HG03565 (cell line): ENCODE measurements around the gene PIAS2.
"Not testable (repeated sequence)": the region's sequence is repeated elsewhere in the genome, so short reads cannot be mapped to it uniquely, and the experiment has no call there.

ENCODE experiments used
- ATAC-seq: cut with Tn5 transposase; IDR thresholded peaks from one replicate; pipeline ENCODE4 v1.9.1; 2021; ENCODE audit warnings: mild to moderate bottlenecking, moderate library complexity; ENCODE audit not compliant: unreplicated experiment

PIAS2 gene, protein sequence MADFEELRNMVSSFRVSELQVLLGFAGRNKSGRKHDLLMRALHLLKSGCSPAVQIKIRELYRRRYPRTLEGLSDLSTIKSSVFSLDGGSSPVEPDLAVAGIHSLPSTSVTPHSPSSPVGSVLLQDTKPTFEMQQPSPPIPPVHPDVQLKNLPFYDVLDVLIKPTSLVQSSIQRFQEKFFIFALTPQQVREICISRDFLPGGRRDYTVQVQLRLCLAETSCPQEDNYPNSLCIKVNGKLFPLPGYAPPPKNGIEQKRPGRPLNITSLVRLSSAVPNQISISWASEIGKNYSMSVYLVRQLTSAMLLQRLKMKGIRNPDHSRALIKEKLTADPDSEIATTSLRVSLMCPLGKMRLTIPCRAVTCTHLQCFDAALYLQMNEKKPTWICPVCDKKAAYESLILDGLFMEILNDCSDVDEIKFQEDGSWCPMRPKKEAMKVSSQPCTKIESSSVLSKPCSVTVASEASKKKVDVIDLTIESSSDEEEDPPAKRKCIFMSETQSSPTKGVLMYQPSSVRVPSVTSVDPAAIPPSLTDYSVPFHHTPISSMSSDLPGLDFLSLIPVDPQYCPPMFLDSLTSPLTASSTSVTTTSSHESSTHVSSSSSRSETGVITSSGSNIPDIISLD

DNA sequence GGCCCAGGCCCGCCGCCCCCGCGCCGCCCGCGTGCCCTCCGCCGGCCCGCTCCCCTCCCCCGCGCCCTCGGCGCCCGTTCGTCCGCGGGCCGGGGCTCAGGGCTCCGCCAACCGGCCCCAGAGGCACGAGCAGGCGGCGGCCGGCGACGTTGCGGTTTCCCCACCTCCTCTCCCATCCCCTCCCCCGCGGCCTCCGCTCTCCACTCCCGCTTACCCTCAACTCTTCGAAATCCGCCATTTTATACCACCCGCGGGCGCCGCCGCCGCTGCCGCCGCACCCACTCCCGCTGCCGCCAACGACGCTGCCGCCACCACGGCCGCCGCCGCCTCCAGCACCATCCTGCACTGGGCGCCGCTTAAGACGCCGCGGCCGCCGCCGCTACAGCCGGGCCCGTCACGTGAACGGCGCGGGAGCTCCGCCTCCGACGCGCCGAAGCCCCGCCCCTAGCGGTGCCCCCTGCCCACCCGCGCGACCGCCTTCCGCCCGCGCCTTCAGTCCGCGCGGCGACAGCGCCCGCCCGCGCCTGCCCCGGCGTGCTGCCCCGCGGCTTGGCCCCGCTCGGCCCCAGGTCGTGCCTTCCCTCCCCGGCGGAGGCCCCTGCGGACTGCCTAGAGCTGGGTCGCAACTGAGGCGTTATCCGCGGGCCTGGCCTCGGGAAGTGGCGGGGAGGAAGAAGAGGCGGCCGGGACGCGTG is at the start of gene PIAS2, which contains the start of gene KATNAL2:
PIAS2 (minus strand) TSS at position 400 of the 695 bp plus-strand sequence; CDS start at position 238, 162 bp downstream.
KATNAL2 (plus strand) TSS at position 495 of the 695 bp plus-strand sequence. CDS start 29,271 bp downstream, outside the sequence.
- peak; percentile 69 for ATAC-seq

DNA sequence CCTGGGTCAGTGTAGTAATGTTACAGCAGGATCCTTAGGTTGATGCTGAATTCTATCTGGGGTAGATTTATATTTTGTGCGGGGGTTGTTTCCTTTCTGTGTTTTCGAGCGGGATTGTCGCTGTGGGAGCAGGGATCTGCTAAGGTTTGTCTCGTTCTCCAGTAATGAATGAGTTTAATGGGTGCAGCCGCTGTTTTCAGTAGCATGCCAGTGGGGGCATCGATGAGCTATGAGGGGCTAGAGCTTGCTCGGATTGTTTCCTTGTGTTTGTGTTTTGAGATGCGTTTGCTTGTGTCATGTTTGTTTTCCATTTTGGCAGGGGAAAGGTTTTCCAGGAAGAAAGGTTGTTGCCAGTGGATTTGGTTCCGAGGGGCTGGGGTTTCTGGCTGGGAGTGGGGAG is 49.0 kb upstream of the PIAS2 start:
- not testable (repeated sequence) for ATAC-seq

DNA sequence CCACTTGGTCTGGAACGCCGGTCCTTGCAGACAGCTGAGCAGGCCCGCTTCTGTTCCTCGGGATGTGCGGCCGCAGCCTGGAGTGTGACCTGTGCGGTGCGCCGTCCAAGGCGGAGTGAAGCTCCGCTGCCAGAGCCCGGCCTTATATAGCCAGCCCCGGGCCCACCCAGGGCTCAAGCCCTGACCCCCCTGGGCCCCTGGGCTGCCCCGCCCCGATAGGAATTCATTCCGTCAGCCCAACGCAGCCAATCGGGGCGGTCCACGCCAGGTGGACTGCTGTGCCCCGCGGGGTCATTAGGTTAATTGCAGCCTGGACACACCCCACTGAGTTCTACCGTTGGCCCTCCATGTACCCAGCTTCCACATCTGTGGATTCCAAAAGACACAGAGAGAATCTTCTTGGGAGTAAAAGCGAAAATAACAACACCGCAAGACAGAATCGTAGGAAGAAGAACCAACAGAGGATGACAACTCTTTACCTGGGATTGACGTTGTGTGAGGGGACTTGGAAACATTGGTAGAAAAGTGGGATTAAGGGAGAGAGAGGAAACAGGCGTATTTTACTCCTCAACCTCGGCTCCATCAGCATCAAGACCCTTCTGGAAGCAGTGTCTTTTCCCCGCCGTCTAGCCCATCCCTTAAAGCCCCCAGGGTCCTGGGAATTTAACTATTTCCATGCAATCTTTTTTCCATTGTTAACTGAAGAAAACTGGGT is 47.4 kb upstream of the PIAS2 start:
- not testable (repeated sequence) for ATAC-seq

DNA sequence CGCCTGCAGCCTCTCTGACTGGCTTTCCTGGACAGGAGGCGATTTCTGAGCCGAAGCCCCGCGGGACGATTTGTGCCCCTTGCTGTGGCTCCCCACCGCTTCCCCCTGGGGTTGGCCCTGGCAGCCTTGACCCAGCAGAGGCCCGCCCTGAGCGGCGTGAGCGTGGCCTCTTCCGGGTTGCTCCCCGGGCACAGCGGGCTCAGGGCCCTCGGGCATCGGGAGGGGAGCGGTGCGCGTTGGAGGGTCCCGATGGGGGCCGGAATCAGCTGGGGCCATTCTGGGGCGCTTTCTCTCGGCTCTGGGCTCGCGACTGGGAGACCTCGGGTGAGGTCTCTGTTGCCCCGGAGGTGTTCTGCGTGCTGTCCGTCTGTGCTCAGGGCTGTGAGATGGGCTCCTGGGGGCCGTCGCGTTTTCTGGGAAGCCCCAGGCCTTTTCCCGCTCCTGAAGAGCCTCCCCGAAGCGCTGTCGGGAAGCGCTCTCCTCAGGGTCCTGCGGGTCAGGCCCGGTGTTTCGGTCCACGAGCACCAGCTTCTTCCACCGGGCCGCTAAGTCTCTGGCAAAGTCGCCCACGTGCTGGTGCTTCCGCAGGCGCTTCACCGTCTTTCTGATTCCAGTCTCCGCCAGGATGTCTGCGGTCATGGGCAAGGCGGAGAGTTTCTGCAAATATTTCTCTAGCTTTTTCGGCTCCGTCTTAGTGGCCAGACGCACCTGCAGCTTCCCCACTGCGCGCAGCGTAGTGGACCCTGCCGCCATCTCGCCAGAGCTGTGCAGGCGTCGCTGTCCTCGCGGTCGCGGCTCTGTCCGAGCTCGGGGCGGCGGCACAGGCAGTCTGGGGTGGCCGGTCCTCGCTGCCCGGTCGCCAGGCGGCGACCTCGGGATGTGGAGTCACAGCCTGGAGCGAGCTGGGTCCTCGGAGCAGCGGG is 46.6 kb upstream of the PIAS2 start:
- not testable (repeated sequence) for ATAC-seq

DNA sequence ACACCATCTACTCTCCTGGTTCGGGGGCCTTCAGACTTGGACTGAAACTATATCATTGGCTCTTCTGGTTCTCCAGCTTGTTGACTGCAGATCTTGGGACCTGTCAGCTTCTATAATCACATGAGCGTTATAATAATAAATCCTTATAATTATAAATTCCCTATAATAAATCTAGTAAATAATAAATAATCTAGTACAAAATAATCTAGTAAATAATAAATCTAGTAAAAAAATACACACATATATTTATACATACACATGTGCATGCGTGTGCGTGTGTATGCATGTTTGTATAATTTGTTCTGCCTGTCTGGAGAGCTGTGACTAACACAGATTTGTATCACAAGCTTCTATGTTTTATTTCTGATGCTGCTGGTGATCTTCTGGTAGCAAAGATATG is 40.9 kb upstream of the PIAS2 start:
- no peak for ATAC-seq

DNA sequence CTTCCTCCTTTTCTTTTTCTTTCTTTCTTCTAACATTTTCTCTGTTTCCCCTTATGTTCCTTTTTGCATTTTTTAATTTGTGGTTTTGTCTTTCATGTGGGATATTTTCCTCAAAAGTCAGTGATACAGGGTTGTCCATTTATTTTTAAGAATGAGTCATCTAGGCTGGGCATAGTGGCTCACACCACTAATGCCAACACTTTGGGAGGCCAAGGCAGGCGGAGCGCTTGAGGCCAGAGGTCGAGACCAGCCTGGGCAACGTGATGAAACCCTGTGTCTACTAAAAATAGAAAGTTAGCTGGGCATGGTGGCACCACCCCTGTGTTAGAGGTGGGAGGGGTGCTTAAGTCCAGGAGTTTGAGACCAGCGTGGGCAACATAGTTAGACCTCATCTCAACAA is 35.9 kb upstream of the PIAS2 start:
- ATAC-seq = no peak

DNA sequence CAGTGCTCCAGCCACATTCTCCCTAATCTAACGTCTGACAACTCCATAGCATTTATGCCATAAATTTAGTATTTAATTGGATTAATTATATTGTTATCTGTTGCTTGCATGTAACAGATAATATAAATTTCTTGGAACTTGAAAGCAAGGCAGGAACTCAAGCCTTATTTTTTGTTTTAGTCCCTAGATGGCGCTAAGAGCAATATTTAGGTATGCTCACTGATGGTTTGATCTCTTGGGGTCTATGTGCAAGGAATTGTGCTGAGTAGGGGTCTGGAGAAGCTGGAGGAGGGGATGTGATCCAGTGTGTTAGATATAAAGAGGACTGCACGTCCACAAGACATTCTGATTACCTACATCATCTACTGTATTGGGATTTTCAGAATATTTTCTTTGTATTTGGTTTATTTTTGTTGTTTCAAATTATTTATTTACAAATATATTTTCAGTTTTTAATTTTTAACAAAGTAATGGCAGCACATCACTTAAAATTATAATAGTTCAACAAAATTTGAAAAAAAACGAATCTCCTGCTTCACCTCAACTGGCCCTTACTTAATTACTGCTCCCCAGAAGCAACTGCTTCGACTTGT is 32.9 kb upstream of the PIAS2 start:
- no peak for ATAC-seq

DNA sequence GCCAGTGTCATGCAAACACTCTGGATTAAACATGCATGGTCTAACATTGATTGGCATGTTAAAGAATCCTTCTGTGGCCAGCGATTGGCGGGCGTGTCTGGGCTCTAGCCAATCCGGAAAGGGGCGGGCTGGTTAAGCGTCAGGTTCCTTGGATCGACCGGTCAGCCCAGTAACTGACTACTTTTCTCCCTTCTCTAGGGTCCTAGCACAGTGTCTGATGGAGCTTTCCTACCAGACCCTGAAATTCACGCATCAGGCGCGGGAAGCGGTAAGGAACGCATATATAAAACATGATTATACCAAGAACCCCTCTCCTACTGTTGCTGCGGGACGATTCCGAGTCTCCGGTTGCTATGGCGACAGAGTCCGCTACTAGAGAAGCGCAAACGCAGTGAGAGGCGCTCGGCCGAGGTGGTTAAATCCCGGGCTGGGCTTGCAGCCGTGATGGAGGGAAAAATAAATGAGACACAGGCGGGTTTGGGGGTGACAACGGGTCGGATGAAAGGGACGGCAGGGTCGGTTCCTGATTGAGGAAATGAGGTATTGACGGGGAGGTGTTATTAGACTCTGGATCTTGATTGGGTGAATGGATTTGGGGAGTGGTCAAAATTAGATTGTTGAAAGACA is 29.5 kb upstream of the PIAS2 start:
- peak; percentile 88 for ATAC-seq

DNA sequence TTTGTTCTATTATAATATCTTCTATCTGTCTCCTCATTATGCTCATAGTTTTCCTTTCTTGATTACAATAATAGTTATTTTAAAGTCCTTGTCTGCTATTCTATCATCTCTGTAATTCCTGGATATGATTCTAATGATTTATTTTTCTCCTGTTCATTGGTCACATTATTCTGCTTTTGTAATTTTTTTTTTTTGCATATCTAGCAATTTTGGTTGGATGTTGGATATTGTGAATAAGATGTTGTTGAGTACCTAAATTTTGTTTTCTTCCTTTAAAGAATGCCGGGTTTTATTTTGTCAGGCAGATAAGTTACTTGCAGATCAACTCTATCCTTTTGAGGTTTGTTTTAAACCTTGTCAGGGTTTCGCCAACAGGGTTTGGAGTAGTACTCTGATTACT is 25.3 kb upstream of the PIAS2 start:
- no peak for ATAC-seq

DNA sequence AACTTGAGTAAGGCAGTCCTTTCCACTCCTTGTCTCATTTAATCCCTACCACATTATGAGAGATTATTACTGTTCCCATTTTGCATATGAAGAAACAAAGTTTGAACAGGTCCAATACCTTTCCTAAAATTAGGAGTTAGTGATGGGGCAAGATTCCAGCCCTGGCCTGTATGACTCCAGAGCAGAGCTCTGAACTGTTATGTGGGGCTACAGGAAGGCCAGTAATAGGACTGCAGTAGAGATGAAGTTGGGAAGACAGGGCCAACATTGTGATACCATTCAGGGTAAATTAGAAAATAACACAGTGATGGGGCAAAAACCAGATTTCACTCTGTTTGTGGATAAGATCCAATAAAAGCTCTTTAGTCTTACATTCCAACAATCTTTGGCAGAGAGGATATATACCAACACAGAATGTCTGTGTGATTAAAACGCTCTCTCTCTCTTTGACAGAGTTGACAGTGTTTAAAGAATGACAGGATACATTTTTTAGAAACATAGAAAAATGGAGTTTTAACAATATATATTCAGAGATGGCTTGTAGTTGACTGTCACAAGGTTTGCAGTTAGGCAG is 22.8 kb upstream of the PIAS2 start:
- no peak for ATAC-seq

DNA sequence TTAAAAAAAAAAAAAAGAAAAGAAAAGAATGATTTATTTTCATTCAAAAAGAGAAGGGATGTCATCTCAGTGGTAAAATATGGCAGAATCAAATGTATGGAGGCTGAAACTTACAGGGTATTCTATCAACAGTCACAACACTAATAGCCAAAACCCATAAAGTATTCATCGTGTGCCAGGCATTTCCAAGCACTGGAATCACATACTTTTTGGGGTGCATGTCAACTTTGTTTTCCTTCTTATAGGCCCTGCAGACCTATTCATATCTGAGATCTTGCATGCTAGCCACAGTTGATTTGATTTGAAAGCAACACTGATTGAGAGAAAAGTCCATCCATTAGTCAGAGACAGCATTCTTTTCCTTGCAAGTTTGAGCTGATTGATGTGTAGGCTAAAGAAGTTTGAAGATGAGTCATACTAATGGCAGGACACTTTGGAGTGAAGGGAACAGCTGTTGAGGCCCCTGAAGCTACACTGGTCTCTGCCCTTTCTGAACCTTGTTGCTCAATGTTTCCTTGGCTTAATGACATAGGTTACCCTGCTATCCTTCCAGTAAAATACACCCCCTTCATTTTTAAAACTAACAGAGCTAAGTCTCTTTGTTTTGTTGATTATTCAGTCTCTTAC is 22.1 kb upstream of the PIAS2 start:
- no peak for ATAC-seq

DNA sequence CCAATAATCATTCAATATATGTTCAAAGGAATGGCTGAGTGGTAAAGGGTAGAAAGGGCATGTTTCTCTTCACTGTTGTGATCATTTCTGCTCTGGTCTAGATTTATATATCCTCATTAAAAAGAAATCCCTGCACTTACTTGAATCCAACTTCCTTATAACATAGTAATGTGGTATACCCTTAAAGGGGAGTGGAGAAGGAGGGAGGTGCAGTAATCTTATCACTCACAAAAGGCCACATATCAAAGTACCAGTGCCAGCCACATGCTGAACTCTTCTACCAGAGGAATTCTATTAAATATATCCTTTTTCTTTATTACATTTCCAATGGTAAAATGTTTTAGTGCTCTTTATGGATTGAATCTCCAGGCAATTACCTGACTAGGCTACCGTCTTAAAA is 3.3 kb upstream of the PIAS2 start:
- ATAC-seq = no peak

DNA sequence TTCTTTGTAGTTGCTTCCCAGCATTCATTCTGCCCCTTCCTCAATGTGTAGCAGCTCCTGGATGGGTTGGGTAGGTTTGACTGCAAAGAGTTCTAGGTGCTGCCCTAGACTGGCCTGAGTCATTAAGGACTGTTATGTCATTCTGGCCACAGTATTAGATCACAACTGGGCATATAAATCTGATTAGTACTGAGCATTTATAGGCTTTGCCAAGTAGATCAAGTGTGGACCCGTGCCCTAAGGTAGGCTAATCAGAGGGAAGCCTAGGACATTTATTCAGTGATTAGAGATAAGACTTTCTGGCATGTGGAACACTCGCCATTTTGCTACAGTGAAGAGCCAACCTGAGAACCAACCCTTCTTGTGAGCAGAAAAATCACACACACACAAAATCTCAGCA is 2.8 kb upstream of the PIAS2 start:
- ATAC-seq = no peak

DNA sequence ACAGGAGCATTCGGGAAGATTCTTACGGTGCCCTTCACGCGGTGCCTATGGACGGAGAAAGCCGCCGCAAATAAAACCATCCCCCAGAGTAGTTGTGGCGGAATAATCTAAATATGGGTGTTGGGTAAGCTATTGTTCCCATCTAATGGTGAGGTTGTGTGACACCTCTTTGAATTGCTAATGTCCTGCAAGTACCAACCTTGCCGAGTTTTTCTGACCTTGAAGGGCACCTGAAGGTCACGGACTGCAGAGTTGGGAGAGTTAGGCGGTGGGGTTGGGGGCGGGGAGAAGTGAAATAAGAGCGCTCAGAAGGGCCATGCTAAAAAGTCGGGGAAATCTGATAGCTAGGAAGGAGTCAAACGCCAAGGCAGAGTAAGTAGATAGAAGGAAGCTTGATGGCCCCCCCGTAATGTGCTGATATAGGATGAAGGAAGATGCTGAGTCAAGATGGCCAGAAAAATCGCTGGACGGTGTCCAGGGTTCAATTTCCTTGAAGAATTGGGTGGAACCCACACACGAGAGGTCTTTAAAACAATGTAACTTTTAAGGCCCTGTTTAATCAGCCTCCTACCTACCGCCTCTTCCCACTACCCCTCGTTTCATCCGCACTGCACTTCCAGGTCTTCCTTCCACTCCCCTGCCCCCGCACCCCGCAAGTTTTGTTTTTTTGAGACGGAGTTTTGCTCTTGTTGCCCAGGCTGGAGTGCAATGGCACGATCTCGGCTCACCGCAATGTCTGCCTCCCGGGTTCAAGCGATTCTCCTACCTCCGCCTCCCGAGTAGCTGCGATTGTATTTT is 695 bp upstream of the PIAS2 start:
- no peak for ATAC-seq

DNA sequence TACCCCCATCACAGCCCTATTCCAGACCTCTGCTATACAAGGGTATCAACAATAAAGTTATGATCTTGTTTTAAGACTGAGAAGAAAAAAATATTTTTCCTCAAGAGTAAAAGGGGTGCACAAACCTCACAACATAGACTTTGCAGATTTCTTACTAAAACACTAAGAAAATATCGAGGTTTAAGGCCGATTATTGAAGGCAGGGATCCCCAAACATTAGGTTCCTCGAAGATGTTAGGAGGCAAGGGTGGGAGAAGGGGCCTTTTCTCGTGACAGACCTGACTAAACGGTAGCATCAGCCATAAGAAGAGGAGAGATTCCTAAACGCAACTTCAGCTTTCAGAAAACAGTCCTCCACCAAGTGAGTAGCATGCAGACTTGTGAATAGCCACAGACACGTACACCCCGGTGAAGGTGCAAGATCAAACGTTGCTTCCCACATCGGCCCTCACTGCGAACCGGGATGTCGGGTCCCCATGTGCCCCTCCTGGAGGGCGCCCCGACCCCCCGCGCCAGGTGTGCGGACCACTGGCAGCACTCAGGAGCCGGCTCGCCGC is 678 bp downstream of the PIAS2 start:
- ATAC-seq = peak; percentile 21

DNA sequence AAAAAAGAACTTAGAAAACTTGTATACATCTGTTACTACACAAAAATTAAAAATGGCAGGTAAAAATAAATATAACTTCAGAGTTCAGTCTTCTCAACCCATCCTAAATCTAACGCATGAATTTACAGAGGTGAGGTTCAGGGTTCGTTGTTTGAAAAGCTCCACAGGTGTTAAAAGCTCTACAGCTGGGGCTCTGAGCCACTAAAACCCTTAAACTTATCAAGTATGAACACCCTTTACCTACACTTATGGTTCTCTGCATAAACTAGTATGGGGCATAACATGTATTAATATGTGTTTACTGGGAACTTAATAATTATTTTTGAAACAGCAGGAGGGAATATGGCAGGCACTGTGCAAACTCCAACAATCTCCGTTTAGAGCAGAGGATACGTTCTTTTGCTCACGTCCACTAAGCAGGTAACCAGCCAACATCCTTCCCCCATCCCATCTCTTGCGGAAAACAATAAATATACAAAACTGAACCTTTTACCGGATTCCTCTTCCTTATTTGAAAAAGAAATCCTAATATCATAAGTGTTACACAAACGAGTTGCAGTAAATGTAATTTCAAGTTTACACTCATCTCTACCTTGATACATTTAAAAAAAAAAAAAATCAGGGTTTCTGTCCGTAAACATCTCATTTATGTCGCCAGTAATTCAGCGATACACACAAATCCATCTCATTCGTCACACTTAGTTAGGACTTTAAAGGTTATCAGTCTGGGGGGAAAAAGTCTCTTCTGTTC is 1.3 kb downstream of the PIAS2 start:
- ATAC-seq = no peak

DNA sequence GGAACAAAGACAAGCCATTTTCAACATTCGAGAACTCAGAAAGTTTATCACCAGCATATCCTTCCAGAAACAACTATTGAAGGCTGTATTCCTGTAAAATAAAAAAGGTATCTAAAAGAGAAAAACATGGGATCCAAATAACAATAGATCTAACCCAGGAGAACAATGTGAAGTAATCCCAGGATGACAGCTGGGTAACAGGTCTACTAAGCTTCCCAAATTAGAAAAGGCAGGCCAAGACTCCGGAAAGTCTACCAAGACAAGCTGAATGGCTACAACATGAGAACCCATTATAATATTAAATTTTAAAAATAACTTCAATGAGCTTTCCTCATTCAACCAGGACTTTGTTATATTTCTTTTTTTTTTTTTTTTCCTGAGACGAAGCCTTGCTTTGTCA is 6.5 kb downstream of the PIAS2 start:
- ATAC-seq = no peak
